LNCaP clone FGC (cell line): ENCODE measurements around the gene SDHAF2.

Source experiments
- DNase-seq: peaks from one replicate; pipeline ENCODE4 v3.0.0-alpha.2; 2011; ENCODE audit warnings: low read depth
- H3K4me3 ChIP-seq: 2 replicates; pipeline ENCODE4 v1.5.1; 2011; ENCODE audit warnings: mild to moderate bottlenecking, low read depth, low read length, control low read depth
- TF ChIP-seq, protein P1 (sequence below): IDR thresholded peaks from 2 replicates; pipeline ENCODE4 v1.5.1; 2012; ENCODE audit warnings: mild to moderate bottlenecking; ENCODE audit not compliant: control insufficient read depth, insufficient read depth; ENCODE audit errors: extremely low read depth

Gene SDHAF2

GRCh38 chr11:61494381-61494961, 64.5 kb downstream of the SDHAF2 start:
- TF ChIP-seq, protein P1, sequence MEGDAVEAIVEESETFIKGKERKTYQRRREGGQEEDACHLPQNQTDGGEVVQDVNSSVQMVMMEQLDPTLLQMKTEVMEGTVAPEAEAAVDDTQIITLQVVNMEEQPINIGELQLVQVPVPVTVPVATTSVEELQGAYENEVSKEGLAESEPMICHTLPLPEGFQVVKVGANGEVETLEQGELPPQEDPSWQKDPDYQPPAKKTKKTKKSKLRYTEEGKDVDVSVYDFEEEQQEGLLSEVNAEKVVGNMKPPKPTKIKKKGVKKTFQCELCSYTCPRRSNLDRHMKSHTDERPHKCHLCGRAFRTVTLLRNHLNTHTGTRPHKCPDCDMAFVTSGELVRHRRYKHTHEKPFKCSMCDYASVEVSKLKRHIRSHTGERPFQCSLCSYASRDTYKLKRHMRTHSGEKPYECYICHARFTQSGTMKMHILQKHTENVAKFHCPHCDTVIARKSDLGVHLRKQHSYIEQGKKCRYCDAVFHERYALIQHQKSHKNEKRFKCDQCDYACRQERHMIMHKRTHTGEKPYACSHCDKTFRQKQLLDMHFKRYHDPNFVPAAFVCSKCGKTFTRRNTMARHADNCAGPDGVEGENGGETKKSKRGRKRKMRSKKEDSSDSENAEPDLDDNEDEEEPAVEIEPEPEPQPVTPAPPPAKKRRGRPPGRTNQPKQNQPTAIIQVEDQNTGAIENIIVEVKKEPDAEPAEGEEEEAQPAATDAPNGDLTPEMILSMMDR = no peak
- no peak overlapping the region for H3K4me3 ChIP-seq
- no peak for DNase-seq

- DNase-seq = no peak
- TF ChIP-seq, protein P1 = no peak
- no peak overlapping the region for H3K4me3 ChIP-seq
Observed at GRCh38 chr11:61495801-61496601, 66.1 kb downstream of the SDHAF2 start.
